ENCODE data around the gene NBPF3.

DNA sequence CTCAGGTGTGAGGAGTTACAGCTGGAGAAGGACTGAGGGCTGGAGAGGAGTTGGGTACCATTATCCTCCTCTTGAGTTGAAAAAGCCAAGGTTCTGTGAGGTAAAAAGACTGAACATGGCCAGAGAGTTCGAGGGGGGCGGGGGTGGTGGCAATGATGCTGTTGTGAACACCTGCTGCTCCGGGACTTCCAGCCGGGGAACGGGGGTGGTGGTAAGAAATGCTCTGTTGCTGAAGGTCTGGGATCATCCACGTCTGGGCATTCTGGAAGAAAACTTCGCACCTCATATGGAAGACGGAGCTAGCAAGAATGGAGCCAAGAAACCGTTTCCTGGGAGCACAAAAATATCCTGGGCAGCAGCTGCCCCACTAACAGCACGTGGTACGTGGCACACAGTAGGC, 49.2 kb downstream of the NBPF3 start:
- TF ChIP-seq SMAD3 (CRISPR knock-in tag; IDR thresholded peaks at IDR 0.05; ENCODE audit: borderline replicate concordance): no peak
- TF ChIP-seq NR3C1 (CRISPR knock-in tag; conservative IDR thresholded peaks at IDR 0.05; ENCODE audit: low read depth): no peak
- no peak for TF ChIP-seq TEAD1 (CRISPR knock-in tag; IDR thresholded peaks at IDR 0.05)
- TF ChIP-seq, protein P1, sequence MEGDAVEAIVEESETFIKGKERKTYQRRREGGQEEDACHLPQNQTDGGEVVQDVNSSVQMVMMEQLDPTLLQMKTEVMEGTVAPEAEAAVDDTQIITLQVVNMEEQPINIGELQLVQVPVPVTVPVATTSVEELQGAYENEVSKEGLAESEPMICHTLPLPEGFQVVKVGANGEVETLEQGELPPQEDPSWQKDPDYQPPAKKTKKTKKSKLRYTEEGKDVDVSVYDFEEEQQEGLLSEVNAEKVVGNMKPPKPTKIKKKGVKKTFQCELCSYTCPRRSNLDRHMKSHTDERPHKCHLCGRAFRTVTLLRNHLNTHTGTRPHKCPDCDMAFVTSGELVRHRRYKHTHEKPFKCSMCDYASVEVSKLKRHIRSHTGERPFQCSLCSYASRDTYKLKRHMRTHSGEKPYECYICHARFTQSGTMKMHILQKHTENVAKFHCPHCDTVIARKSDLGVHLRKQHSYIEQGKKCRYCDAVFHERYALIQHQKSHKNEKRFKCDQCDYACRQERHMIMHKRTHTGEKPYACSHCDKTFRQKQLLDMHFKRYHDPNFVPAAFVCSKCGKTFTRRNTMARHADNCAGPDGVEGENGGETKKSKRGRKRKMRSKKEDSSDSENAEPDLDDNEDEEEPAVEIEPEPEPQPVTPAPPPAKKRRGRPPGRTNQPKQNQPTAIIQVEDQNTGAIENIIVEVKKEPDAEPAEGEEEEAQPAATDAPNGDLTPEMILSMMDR (IDR thresholded peaks at IDR 0.05): no peak
- TF ChIP-seq, protein P2, sequence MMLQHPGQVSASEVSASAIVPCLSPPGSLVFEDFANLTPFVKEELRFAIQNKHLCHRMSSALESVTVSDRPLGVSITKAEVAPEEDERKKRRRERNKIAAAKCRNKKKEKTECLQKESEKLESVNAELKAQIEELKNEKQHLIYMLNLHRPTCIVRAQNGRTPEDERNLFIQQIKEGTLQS (CRISPR knock-in tag; conservative IDR thresholded peaks at IDR 0.05): no peak
- no peak for TF ChIP-seq ZNF263 (CRISPR knock-in tag; IDR thresholded peaks at IDR 0.05; ENCODE audit: low read depth)
- TF ChIP-seq, protein P3, sequence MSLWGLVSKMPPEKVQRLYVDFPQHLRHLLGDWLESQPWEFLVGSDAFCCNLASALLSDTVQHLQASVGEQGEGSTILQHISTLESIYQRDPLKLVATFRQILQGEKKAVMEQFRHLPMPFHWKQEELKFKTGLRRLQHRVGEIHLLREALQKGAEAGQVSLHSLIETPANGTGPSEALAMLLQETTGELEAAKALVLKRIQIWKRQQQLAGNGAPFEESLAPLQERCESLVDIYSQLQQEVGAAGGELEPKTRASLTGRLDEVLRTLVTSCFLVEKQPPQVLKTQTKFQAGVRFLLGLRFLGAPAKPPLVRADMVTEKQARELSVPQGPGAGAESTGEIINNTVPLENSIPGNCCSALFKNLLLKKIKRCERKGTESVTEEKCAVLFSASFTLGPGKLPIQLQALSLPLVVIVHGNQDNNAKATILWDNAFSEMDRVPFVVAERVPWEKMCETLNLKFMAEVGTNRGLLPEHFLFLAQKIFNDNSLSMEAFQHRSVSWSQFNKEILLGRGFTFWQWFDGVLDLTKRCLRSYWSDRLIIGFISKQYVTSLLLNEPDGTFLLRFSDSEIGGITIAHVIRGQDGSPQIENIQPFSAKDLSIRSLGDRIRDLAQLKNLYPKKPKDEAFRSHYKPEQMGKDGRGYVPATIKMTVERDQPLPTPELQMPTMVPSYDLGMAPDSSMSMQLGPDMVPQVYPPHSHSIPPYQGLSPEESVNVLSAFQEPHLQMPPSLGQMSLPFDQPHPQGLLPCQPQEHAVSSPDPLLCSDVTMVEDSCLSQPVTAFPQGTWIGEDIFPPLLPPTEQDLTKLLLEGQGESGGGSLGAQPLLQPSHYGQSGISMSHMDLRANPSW (CRISPR knock-in tag; conservative IDR thresholded peaks at IDR 0.05; ENCODE audit: low read depth): no peak
- TF ChIP-seq, protein P4, sequence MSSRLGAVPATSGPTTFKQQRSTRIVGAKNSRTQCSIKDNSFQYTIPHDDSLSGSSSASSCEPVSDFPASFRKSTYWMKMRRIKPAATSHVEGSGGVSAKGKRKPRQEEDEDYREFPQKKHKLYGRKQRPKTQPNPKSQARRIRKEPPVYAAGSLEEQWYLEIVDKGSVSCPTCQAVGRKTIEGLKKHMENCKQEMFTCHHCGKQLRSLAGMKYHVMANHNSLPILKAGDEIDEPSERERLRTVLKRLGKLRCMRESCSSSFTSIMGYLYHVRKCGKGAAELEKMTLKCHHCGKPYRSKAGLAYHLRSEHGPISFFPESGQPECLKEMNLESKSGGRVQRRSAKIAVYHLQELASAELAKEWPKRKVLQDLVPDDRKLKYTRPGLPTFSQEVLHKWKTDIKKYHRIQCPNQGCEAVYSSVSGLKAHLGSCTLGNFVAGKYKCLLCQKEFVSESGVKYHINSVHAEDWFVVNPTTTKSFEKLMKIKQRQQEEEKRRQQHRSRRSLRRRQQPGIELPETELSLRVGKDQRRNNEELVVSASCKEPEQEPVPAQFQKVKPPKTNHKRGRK (CRISPR knock-in tag; IDR thresholded peaks at IDR 0.05; ENCODE audit: borderline replicate concordance): no peak
- TF ChIP-seq, protein P5, sequence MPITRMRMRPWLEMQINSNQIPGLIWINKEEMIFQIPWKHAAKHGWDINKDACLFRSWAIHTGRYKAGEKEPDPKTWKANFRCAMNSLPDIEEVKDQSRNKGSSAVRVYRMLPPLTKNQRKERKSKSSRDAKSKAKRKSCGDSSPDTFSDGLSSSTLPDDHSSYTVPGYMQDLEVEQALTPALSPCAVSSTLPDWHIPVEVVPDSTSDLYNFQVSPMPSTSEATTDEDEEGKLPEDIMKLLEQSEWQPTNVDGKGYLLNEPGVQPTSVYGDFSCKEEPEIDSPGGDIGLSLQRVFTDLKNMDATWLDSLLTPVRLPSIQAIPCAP (CRISPR knock-in tag; IDR thresholded peaks at IDR 0.05): no peak
- TF ChIP-seq, protein P6, sequence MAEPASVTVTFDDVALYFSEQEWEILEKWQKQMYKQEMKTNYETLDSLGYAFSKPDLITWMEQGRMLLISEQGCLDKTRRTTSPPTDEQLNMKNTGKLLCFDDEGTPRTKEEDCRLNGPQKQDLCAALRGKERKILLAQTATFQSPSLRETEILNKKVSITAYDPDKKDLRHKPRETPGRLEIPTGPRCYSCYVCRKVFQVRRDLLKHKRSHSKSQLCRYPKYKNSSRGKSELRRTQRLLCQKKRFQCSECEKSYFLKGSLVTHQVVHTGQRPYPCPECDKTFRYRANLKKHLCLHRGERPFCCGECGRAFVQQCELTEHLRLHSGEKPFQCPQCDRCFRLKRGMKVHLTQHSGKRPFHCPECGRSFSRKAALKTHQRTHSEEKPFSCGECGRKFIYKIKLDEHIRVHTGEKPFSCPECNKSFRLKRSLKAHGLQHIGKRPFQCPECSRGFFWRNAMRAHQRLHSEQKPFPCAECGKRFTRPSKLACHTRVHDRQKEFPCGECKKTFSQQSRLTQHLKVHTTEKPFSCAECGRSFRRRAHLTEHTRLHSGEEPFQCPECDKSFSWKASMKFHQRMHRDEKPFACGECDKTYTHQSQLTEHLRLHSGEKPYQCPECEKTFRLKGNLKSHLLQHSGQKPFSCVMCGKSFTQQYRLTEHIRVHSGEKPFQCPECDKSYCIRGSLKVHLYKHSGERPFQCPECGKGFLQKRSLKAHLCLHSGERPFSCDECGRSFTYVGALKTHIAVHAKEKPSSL (CRISPR knock-in tag; conservative IDR thresholded peaks at IDR 0.05): no peak
- no peak for TF ChIP-seq NFE2L1 (CRISPR knock-in tag; IDR thresholded peaks at IDR 0.05)

All from WTC11 (cell line).